ENCODE measurements around the gene GPC6. TPM values are rescaled to one million over a fixed set of nuclear protein-coding genes. Genes with fewer than 3 reads are reported as not detected.

GPC6 gene
- total RNA-seq, 1 donor from 2014 or later: 8.4 TPM

GRCh38 chr13:93824286-93824685 lies 597.7 kb downstream of the GPC6 start:
- no peak for DNase-seq
- no peak for TF ChIP-seq CTCF (IDR thresholded peaks at IDR 0.05)
- H3K4me3 ChIP-seq: no peak overlapping the region
- no peaks in the 10 kb centered on the region for H3K27me3 ChIP-seq
- H3K4me1 ChIP-seq: no peaks in the 10 kb centered on the region
- intact Hi-C loops (cut with DNase I): no loop called here
- no peaks in the 10 kb centered on the region for H3K36me3 ChIP-seq
- H3K27ac ChIP-seq: no peak overlapping the region
- ATAC-seq: no peak
- no peaks in the 10 kb centered on the region for H3K9me3 ChIP-seq

GRCh38 chr13:93834051-93834450 lies 607.4 kb downstream of the GPC6 start:
- no peaks in the 10 kb centered on the region for H3K9me3 ChIP-seq
- no peak for DNase-seq
- H3K27ac ChIP-seq: no peak overlapping the region
- no peaks in the 10 kb centered on the region for H3K27me3 ChIP-seq
- H3K36me3 ChIP-seq: no peaks in the 10 kb centered on the region
- TF ChIP-seq CTCF (IDR thresholded peaks at IDR 0.05): no peak
- H3K4me1 ChIP-seq: no peaks in the 10 kb centered on the region
- no peak overlapping the region for H3K4me3 ChIP-seq
- intact Hi-C loops (cut with DNase I): no loop called here
- ATAC-seq: no peak

- no peak for DNase-seq
- no peaks in the 10 kb centered on the region for H3K4me1 ChIP-seq
- intact Hi-C loops (cut with DNase I): no loop called here
- H3K4me3 ChIP-seq: no peak overlapping the region
- H3K36me3 ChIP-seq: no peaks in the 10 kb centered on the region
- no peak for ATAC-seq
- no peak for TF ChIP-seq CTCF (IDR thresholded peaks at IDR 0.05)
- no peaks in the 10 kb centered on the region for H3K9me3 ChIP-seq
- H3K27ac ChIP-seq: no peak overlapping the region
- no peaks in the 10 kb centered on the region for H3K27me3 ChIP-seq
Measured at GRCh38 chr13:93843082-93843481, 616.5 kb downstream of the GPC6 start.

- Histone ChIP-seq H3K9me3 (no peaks in the 10 kb centered on the region), H3K27ac (no peak overlapping the region), H3K4me3 (no peak overlapping the region), H3K4me1 (no peaks in the 10 kb centered on the region), H3K36me3 (no peaks in the 10 kb centered on the region), H3K27me3 (no peaks in the 10 kb centered on the region)
- no peak for DNase-seq
- no peak for TF ChIP-seq CTCF (IDR thresholded peaks at IDR 0.05)
- no peak for ATAC-seq
- intact Hi-C loops (cut with DNase I): no loop called here
Measured at GRCh38 chr13:93847162-93847561, 620.6 kb downstream of the GPC6 start.

GRCh38 chr13:93848247-93848646 lies 621.6 kb downstream of the GPC6 start:
- no peaks in the 10 kb centered on the region for H3K36me3 ChIP-seq
- no peaks in the 10 kb centered on the region for H3K27me3 ChIP-seq
- no peak for TF ChIP-seq CTCF (IDR thresholded peaks at IDR 0.05)
- DNase-seq (no peak), ATAC-seq (no peak)
- intact Hi-C loops (cut with DNase I): no loop called here
- H3K9me3 ChIP-seq: no peaks in the 10 kb centered on the region
- no peak overlapping the region for H3K4me3 ChIP-seq
- no peak overlapping the region for H3K27ac ChIP-seq
- H3K4me1 ChIP-seq: no peaks in the 10 kb centered on the region

- H3K36me3 ChIP-seq: no peaks in the 10 kb centered on the region
- intact Hi-C loops (cut with DNase I): no loop called here
- no peak for ATAC-seq
- no peak for DNase-seq
- no peak overlapping the region for H3K4me3 ChIP-seq
- H3K27ac ChIP-seq: no peak overlapping the region
- no peaks in the 10 kb centered on the region for H3K9me3 ChIP-seq
- TF ChIP-seq CTCF (IDR thresholded peaks at IDR 0.05): no peak
- no peaks in the 10 kb centered on the region for H3K4me1 ChIP-seq
- no peaks in the 10 kb centered on the region for H3K27me3 ChIP-seq
Measured at GRCh38 chr13:93851236-93851635, 624.6 kb downstream of the GPC6 start.

Measured in upper lobe of right lung (tissue), 1 donor.